Neural cell (in vitro differentiated cells): ENCODE results near the gene ARL15. TPM values are rescaled to one million over a fixed set of nuclear protein-coding genes. Genes with fewer than 3 reads are reported as not detected.

Experiments
- H2AFZ ChIP-seq: fragments of 200-600, 300-800 bp; sonication (generic), shearing (Covaris generic); 2 replicates; pipeline ENCODE4 v1.6.0; 2014; ENCODE audit warnings: low read depth, mild to moderate bottlenecking, antibody characterized with exemption, low read length, moderate library complexity
- H3F3A ChIP-seq: fragments of 200-600 bp; shearing (Covaris generic); 2 replicates; pipeline ENCODE4 v1.6.1; 2016; ENCODE audit warnings: mild to moderate bottlenecking, moderate library complexity, mixed read lengths, antibody characterized with exemption, low read length; ENCODE audit not compliant: insufficient read depth, poor library complexity, severe bottlenecking
- H3K27ac ChIP-seq: fragments of 200-600, 300-800 bp; sonication (generic), shearing (Covaris generic); 2 replicates; pipeline ENCODE4 v1.5.1; 2014; ENCODE audit warnings: mild to moderate bottlenecking, low read length, moderate library complexity
- H3K27me3 ChIP-seq: fragments of 300-800, 200-600 bp; sonication (generic), shearing (Covaris generic); 2 replicates; pipeline ENCODE4 v1.6.0; 2014; ENCODE audit warnings: mild to moderate bottlenecking, low read depth, low read length, moderate library complexity; ENCODE audit not compliant: insufficient read depth
- H3K36me3 ChIP-seq: fragments of 300-800, 200-600 bp; sonication (generic), shearing (Covaris generic); 2 replicates; pipeline ENCODE4 v1.5.1; 2014; ENCODE audit warnings: mild to moderate bottlenecking, antibody characterized with exemption, low read length, moderate library complexity; ENCODE audit not compliant: insufficient read depth
- H3K4me2 ChIP-seq: fragments of 300-800, 200-600 bp; sonication (generic), shearing (Covaris generic); 2 replicates; pipeline ENCODE4 v1.6.0; 2014; ENCODE audit warnings: mild to moderate bottlenecking, low read length
- H3K4me3 ChIP-seq: fragments of 300-800, 200-600 bp; sonication (generic), shearing (Covaris generic); 2 replicates; pipeline ENCODE4 v1.5.1; 2014; ENCODE audit warnings: mild to moderate bottlenecking, low read length, moderate library complexity
- H3K79me2 ChIP-seq: fragments of 200-600 bp; shearing (Covaris generic); replicated peaks from 2 replicates; pipeline ENCODE4 v1.6.0; 2014; ENCODE audit warnings: mild to moderate bottlenecking, low read length, moderate library complexity; ENCODE audit not compliant: insufficient read depth
- H3K9ac ChIP-seq: fragments of 300-800, 200-600 bp; sonication (generic), shearing (Covaris generic); 2 replicates; pipeline ENCODE4 v1.6.1; 2016; ENCODE audit warnings: mild to moderate bottlenecking, low read length, mixed read lengths
- H3K9me2 ChIP-seq: fragments of 200-600 bp; shearing (Covaris generic); 2 replicates; pipeline ENCODE4 v1.6.1; 2016; ENCODE audit warnings: mild to moderate bottlenecking, low read length, mixed read lengths; ENCODE audit not compliant: insufficient read depth
- H3K9me3 ChIP-seq: fragments of 200-600, 300-800 bp; sonication (generic), shearing (Covaris generic); 2 replicates; pipeline ENCODE4 v1.6.1; 2016; ENCODE audit warnings: mild to moderate bottlenecking, mixed run types, low read length, moderate library complexity, mixed read lengths
- H4K20me1 ChIP-seq: fragments of 200-600 bp; shearing (Covaris generic); 2 replicates; pipeline ENCODE4 v1.6.1; 2016; ENCODE audit warnings: mild to moderate bottlenecking, mixed run types; ENCODE audit not compliant: insufficient read depth
- CTCF ChIP-seq: fragments of 450-650 bp; IDR thresholded peaks from 2 replicates; pipeline ENCODE4 v1.5.1; 2014; ENCODE audit warnings: antibody characterized with exemption, mild to moderate bottlenecking, moderate library complexity; ENCODE audit not compliant: poor library complexity, severe bottlenecking
- EP300 ChIP-seq: fragments of 450-650 bp; conservative IDR thresholded peaks from 2 replicates; pipeline ENCODE4 v1.6.1; 2014; ENCODE audit warnings: antibody characterized with exemption, mild to moderate bottlenecking, moderate library complexity; ENCODE audit not compliant: poor library complexity, severe bottlenecking
- EZH2 ChIP-seq: fragments of 200-600, 300-800 bp; shearing (Covaris generic), sonication (generic); IDR thresholded peaks from 2 replicates; pipeline ENCODE4 v1.6.1; 2014; ENCODE audit warnings: antibody characterized with exemption, low read length, borderline replicate concordance, mild to moderate bottlenecking; ENCODE audit not compliant: insufficient read depth, poor library complexity, severe bottlenecking
- MXI1 ChIP-seq: fragments of 450-650 bp; conservative IDR thresholded peaks from 2 replicates; pipeline ENCODE4 v1.6.1; 2014; ENCODE audit warnings: antibody characterized with exemption, mild to moderate bottlenecking; ENCODE audit not compliant: poor library complexity, severe bottlenecking
- POLR2AphosphoS5 ChIP-seq: IDR thresholded peaks from 2 replicates; pipeline ENCODE4 v1.6.1; 2012
- RAD21 ChIP-seq: fragments of 450-650 bp; conservative IDR thresholded peaks from 2 replicates; pipeline ENCODE4 v1.6.1; 2014; ENCODE audit warnings: antibody characterized with exemption, mild to moderate bottlenecking, moderate library complexity
- REST ChIP-seq: IDR thresholded peaks from 2 replicates; pipeline ENCODE4 v1.6.1; 2012; ENCODE audit warnings: borderline replicate concordance
- SMC3 ChIP-seq: fragments of 450-650 bp; conservative IDR thresholded peaks from 2 replicates; pipeline ENCODE4 v1.6.1; 2014; ENCODE audit warnings: antibody characterized with exemption, mild to moderate bottlenecking, moderate library complexity; ENCODE audit not compliant: poor library complexity
- TAF1 ChIP-seq: IDR thresholded peaks from 2 replicates; pipeline ENCODE4 v1.6.1; 2012; ENCODE audit warnings: low read depth
- polyA plus RNA-seq: library from polyadenylated mRNA; depleted of rRNA; stranded (reverse); fragments of >200 nt; gene quantifications from 2 replicates; pipeline ENCODE4 v1.2.3, GENCODE V29; 2014

ARL15 gene
- polyA plus RNA-seq, 1 donor from 2014 or later: 51.9 TPM

- Histone ChIP-seq H3K79me2 (peaks cover 7% of the 10 kb centered on the region), H3K27me3 (no peaks in the 10 kb centered on the region), H3K4me3 (no peak overlapping the region), H2AFZ (no peak overlapping the region), H4K20me1 (no peaks in the 10 kb centered on the region), H3K9me2 (no peaks in the 10 kb centered on the region), H3K4me2 (no peak overlapping the region), H3K27ac (no peak overlapping the region), H3K9ac (no peak overlapping the region), H3K36me3 (no peaks in the 10 kb centered on the region), H3F3A (no peaks in the 10 kb centered on the region), H3K9me3 (no peaks in the 10 kb centered on the region)
- TF ChIP-seq MXI1 (no peak), CTCF (no peak), REST (no peak), TAF1 (no peak), POLR2AphosphoS5 (no peak), SMC3 (no peak), EZH2 (no peak), EP300 (no peak), RAD21 (no peak)
These were observed 14.0 kb downstream of the ARL15 start for GRCh38 chr5:54296386-54296785.

- H3K4me3 ChIP-seq: no peak overlapping the region
- H3K4me2 ChIP-seq: no peak overlapping the region
- peaks cover 10% of the 10 kb centered on the region for H3K79me2 ChIP-seq
These were observed 14.6 kb downstream of the ARL15 start for GRCh38 chr5:54295651-54296276.

More at GRCh38 chr5:54295651-54296276, 14.6 kb downstream of the ARL15 start:
- no peak for TF ChIP-seq REST
- TF ChIP-seq MXI1: no peak
- no peak for TF ChIP-seq EZH2
- TF ChIP-seq CTCF: no peak
- Histone ChIP-seq H3F3A (no peaks in the 10 kb centered on the region), H3K9ac (no peak overlapping the region), H3K27me3 (no peaks in the 10 kb centered on the region), H2AFZ (no peak overlapping the region), H3K9me3 (no peaks in the 10 kb centered on the region), H4K20me1 (no peaks in the 10 kb centered on the region), H3K27ac (no peak overlapping the region), H3K9me2 (no peaks in the 10 kb centered on the region), H3K36me3 (no peaks in the 10 kb centered on the region)
